H1 (cell line): ENCODE measurements around the gene PSMB5. TPM values are rescaled to one million over a fixed set of nuclear protein-coding genes. Genes with fewer than 3 reads are reported as not detected.

Source experiments
- CHD1 ChIP-seq: IDR thresholded peaks from 2 replicates; pipeline ENCODE4 v1.6.1; 2012; ENCODE audit warnings: low read depth, low read length, improper control_type of control experiment
- polyA plus RNA-seq, 7 experiments: library from polyadenylated mRNA; depleted of rRNA in 3 of 7; stranded (reverse) in 5 of 7; unstranded in 2 of 7; fragments of >200 nt in 5 of 7; fragments of 200-250 nt in 2 of 7; gene quantifications; 1 replicate in 5 of 7; 2 replicates in 1 of 7; 4 replicates in 1 of 7; pipeline versions ENCODE4 v1.2.1 to v1.2.3, GENCODE V29; 2011 to 2013; ENCODE audit warnings: missing spikeins in 2 of 7, mixed read lengths in 2 of 7
- total RNA-seq: library from RNA; stranded (reverse); fragmentation: NEBNext Ultra II Directional; extraction: Animal tissue kit (Norgen Biotek cat#: 25700); gene quantifications from 2 replicates; pipeline ENCODE4 v1.2.1, GENCODE V29; 2021

The PSMB5 gene
- total and polyA plus RNA-seq, 2 of the 8 experiments (the other 6 are each of a cell fraction or from before 2014, with no cell fraction given), result 254 to 510 TPM

DNA sequence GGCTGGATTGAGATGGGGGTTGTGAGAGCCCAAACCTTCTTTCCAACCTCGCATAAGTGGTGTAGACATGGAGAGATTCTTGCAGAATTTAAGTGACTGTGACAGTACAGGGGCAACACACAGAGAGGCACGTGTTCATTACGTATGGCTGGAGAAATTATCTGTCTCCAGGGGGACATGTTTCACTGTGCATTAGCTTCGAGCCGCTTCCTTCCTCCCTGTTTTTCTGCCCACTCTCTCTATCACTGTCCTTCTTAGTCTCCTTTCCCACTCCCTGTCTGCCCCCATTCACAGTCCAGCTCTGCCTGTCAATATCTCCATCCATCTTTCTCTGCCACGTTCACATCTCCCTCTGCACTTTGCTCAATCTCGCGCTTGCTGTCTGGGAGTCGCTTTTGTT, 13.3 kb downstream of the PSMB5 start (continued):
- no peak for TF ChIP-seq CHD1
- TF ChIP-seq, all 59 proteins: peak for 0
